Cardiac septum (tissue), 1 donor: Measurements from ENCODE around the gene HDAC9. TPM values are rescaled to one million over a fixed set of nuclear protein-coding genes. Genes with fewer than 3 reads are reported as not detected.

Experiments
- DNase-seq: peaks from one replicate; pipeline ENCODE4 v3.0.0-alpha.2; 2020; ENCODE audit warnings: low spot score
- intact Hi-C: fragments of 100-400 bp; cut with DNase I; formaldehyde crosslinking; loops from one replicate; pipeline ENCODE4 v1.14.0; 2022
- total RNA-seq: library from RNA; stranded (reverse); fragmentation: NEBNext Ultra II Directional; extraction: Animal tissue kit (Norgen Biotek cat#: 25700); gene quantifications from one replicate; pipeline ENCODE4 v1.2.1, GENCODE V29; 2021
- donor health status: DM: no; HTN: no; CAD: no.

The HDAC9 gene
- total RNA-seq, 1 donor from 2014 or later, result 87.5 TPM

GRCh38 chr7:18518555-18518954 is 23.0 kb downstream of the HDAC9 start:
- DNase-seq, result no peak
- intact Hi-C loops, result no loop called here

GRCh38 chr7:18520450-18521235 is 25.1 kb downstream of the HDAC9 start:
- DNase-seq, result no peak
- intact Hi-C loops, result no loop called here

- no peak for DNase-seq
- intact Hi-C loops, result no loop called here
These were observed 25.7 kb downstream of the HDAC9 start for GRCh38 chr7:18521236-18521589.

GRCh38 chr7:18521945-18522566 is 26.5 kb downstream of the HDAC9 start:
- intact Hi-C loops, result no loop called here
- DNase-seq, result no peak

GRCh38 chr7:18524248-18524647 is 28.7 kb downstream of the HDAC9 start:
- intact Hi-C loops, result no loop called here
- DNase-seq, result no peak

- intact Hi-C loops, result no loop called here
- no peak for DNase-seq
These were observed 30.9 kb downstream of the HDAC9 start for GRCh38 chr7:18526368-18526878.

GRCh38 chr7:18529239-18529638 is 33.7 kb downstream of the HDAC9 start:
- intact Hi-C loops, result no loop called here
- DNase-seq, result no peak

- DNase-seq, result no peak
- intact Hi-C loops, result no loop called here
These were observed 35.0 kb downstream of the HDAC9 start for GRCh38 chr7:18530224-18531179.

- no peak for DNase-seq
- intact Hi-C loops, result no loop called here
These were observed 36.0 kb downstream of the HDAC9 start for GRCh38 chr7:18531539-18531938.

- DNase-seq, result no peak
- intact Hi-C loops, result no loop called here
These were observed 37.3 kb downstream of the HDAC9 start for GRCh38 chr7:18532813-18533212.

- no peak for DNase-seq
- intact Hi-C loops, result no loop called here
These were observed 38.9 kb downstream of the HDAC9 start for GRCh38 chr7:18534481-18534880.

GRCh38 chr7:18535810-18536415 is 40.4 kb downstream of the HDAC9 start:
- intact Hi-C loops, result no loop called here
- DNase-seq, result no peak

- no peak for DNase-seq
- intact Hi-C loops, result no loop called here
These were observed 40.9 kb downstream of the HDAC9 start for GRCh38 chr7:18536486-18536885.

- intact Hi-C loops, result no loop called here
- no peak for DNase-seq
These were observed 43.2 kb downstream of the HDAC9 start for GRCh38 chr7:18538554-18539250.

- no peak for DNase-seq
- intact Hi-C loops, result loop anchor here (5.0 kb wide), 1 partner anchor 43 kb away; the partner anchor contains the start of gene HDAC9
These were observed 44.8 kb downstream of the HDAC9 start for GRCh38 chr7:18540396-18540795.

- DNase-seq, result peak; percentile 79
- intact Hi-C loops, result loop anchor here (5.0 kb wide), 1 partner anchor 44 kb away; the partner anchor contains the start of gene HDAC9
These were observed 45.8 kb downstream of the HDAC9 start for GRCh38 chr7:18541181-18541870.

GRCh38 chr7:18541871-18542212 is 46.3 kb downstream of the HDAC9 start:
- intact Hi-C loops, result loop anchor here (5.0 kb wide), 1 partner anchor 45 kb away; the partner anchor contains the start of gene HDAC9
- no peak for DNase-seq

- intact Hi-C loops, result no loop called here
- no peak for DNase-seq
These were observed 51.0 kb downstream of the HDAC9 start for GRCh38 chr7:18546576-18546975.
